ENCODE results near the gene SLC10A1. TPM values are rescaled to one million over a fixed set of nuclear protein-coding genes. Genes with fewer than 3 reads are reported as not detected.

SLC10A1 gene
- total RNA-seq, 4 donors from 2014 or later = not detected

DNA sequence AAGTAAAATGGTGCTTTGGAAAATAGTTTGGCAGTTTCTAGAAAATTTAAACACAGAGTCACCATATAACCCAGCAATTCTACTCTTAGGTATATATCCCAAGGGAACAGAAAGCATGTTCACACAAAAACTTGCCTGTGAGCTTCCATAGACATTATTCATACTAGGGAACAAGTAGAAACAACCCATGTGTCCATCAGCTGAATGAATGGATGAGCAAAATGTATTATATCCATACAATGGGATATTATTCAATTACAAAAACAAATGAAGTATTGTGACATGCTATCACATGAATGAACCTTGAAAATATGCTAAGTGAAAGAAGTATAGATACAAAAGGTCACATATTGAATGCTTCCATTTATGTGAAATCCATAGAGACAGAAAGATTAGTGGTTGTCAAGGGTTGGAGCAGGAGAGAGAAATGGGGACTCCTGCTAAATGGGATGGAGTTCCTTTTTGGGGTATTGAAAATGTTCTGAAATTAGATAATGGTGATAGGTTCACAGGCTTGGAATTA is 7.9 kb downstream of the SLC10A1 start:
- Histone ChIP-seq H3K4me3 (replicated peaks in 1 of 3) (no peak overlapping the region), H3K36me3 (no peaks in the 10 kb centered on the region), H3K4me1 (no peaks in the 10 kb centered on the region), H3K27me3 (no peaks in the 10 kb centered on the region), H3K27ac (no peak overlapping the region), H3K9me3 (no peaks in the 10 kb centered on the region)
- DNase-seq = no peak
- TF ChIP-seq, protein P1, sequence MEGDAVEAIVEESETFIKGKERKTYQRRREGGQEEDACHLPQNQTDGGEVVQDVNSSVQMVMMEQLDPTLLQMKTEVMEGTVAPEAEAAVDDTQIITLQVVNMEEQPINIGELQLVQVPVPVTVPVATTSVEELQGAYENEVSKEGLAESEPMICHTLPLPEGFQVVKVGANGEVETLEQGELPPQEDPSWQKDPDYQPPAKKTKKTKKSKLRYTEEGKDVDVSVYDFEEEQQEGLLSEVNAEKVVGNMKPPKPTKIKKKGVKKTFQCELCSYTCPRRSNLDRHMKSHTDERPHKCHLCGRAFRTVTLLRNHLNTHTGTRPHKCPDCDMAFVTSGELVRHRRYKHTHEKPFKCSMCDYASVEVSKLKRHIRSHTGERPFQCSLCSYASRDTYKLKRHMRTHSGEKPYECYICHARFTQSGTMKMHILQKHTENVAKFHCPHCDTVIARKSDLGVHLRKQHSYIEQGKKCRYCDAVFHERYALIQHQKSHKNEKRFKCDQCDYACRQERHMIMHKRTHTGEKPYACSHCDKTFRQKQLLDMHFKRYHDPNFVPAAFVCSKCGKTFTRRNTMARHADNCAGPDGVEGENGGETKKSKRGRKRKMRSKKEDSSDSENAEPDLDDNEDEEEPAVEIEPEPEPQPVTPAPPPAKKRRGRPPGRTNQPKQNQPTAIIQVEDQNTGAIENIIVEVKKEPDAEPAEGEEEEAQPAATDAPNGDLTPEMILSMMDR (IDR thresholded peaks at IDR 0.05) = no peak
- no peak for TF ChIP-seq POLR2A (IDR thresholded peaks at IDR 0.05)
- intact Hi-C loops (cut with DNase I) = no loop called here

DNA sequence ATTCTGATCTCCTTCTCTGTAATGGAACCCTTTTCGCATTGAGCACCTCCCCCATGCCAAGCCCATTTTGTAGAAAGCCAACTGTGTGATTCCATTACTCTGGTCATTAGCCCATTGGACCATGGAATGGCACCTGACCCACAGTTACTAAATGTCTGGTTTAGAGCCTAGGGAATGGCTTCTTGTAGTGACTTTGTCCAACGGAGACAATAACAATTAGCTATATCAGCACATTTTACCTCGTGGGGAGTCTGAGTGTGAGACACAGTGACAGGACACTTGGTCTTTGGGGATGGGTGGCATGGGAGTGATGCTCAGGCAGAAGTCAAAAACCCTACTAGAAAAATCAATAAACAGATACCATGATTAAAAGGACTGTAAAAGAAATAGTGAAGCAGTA is 10.4 kb downstream of the SLC10A1 start:
- intact Hi-C loops (cut with DNase I) = no loop called here
- no peaks in the 10 kb centered on the region for H3K27me3 ChIP-seq
- H3K4me1 ChIP-seq = no peaks in the 10 kb centered on the region
- H3K4me3 ChIP-seq (replicated peaks in 1 of 3) = no peak overlapping the region
- no peak for TF ChIP-seq POLR2A (IDR thresholded peaks at IDR 0.05)
- TF ChIP-seq, protein P1 (IDR thresholded peaks at IDR 0.05) = no peak
- WGBS, 2 donors = 91 to 93% methylated on average over 3 of the region's 3 CpGs
- H3K27ac ChIP-seq = no peak overlapping the region
- H3K9me3 ChIP-seq = no peaks in the 10 kb centered on the region
- no peaks in the 10 kb centered on the region for H3K36me3 ChIP-seq
- no peak for DNase-seq

DNA sequence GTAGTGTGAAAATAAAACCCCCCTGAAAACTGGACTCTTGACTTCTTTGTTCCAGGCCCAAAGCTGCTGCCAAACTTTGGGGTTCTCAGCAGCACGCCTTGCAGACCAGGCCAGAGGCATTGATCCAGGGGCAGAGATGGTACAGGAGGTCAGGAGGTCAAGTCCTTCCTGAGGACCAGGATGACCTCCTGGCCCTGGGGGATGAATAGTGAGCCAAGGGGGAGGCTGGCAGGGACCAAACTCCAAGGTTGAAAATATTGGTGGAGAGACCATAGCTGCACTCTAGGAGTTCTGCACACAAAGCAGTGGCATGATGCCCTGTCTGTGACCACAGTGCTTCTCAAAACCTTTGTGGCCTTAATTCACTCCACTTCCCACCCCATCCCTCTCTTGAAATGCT is 12.1 kb downstream of the SLC10A1 start:
- intact Hi-C loops (cut with DNase I) = no loop called here
- TF ChIP-seq POLR2A (IDR thresholded peaks at IDR 0.05) = no peak
- TF ChIP-seq, protein P1 (IDR thresholded peaks at IDR 0.05) = no peak

DNA sequence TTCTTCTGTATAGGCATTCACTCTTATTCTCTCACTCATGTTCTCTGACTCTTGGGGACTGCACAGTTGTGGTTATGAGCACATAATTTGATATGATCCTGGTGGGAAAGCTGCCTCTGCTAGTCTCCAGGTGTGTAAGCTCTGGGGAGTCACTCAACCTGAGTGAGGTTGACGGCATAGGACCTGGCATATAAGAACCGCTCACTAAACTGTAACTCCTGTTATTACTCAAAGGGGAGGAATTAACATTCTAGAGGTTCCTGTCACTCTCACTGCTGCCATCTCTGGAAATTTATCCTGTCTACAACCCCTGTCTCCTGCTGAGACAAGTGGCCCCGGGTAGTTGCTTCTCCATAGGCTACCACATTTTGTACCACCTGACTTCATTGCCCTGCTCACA is 16.1 kb downstream of the SLC10A1 start:
- intact Hi-C loops (cut with DNase I) = no loop called here
- no peak for TF ChIP-seq POLR2A (IDR thresholded peaks at IDR 0.05)
- TF ChIP-seq, protein P1 (IDR thresholded peaks at IDR 0.05) = no peak
- H3K4me1 ChIP-seq = no peaks in the 10 kb centered on the region
- no peak overlapping the region for H3K27ac ChIP-seq
- peaks cover 19 to 22% of the 10 kb centered on the region in 2 donors for H3K36me3 ChIP-seq
- no peaks in the 10 kb centered on the region for H3K9me3 ChIP-seq
- no peak for DNase-seq
- H3K4me3 ChIP-seq (replicated peaks in 1 of 3) = no peak overlapping the region
- WGBS, 2 donors = 87 to 92% methylated on average over 3 of the region's 3 CpGs
- H3K27me3 ChIP-seq = no peaks in the 10 kb centered on the region

More for the DNA sequence above, 12.1 kb downstream of the SLC10A1 start:
- Histone ChIP-seq H3K4me1 (no peaks in the 10 kb centered on the region), H3K36me3 (peaks cover 0 to 2% of the 10 kb centered on the region in 2 donors), H3K27ac (no peak overlapping the region), H3K4me3 (replicated peaks in 1 of 3) (no peak overlapping the region), H3K27me3 (no peaks in the 10 kb centered on the region), H3K9me3 (no peaks in the 10 kb centered on the region)
- WGBS, 2 donors = 90 to 100% methylated on average over 1 of the region's 1 CpG
- DNase-seq = no peak

DNA sequence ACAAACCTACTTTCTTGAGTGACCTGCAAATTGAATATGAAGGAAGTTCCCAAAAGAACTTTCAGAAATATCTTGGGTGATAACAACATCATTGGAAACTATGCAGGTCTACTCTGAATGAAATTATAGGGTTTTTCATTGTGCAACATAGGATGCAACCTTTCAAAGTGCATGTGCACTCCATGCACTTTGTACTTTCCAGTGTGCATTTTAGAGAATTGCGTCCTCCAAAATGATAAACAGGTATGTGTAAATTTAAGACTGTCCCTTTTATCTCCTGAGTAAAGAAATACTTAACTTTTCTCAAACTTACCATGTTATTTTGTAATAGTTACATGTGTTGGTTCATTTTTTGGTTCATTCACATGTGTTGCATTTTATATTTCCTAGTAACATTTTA is 16.9 kb downstream of the SLC10A1 start:
- Histone ChIP-seq H3K4me3 (replicated peaks in 1 of 3) (no peak overlapping the region), H3K4me1 (no peaks in the 10 kb centered on the region), H3K36me3 (peaks cover 22% of the 10 kb centered on the region in 2 donors), H3K27ac (no peak overlapping the region), H3K9me3 (no peaks in the 10 kb centered on the region), H3K27me3 (no peaks in the 10 kb centered on the region)
- no peak for DNase-seq
- 96 to 97% methylated on average over 1 of the region's 1 CpG for WGBS, 2 donors
- intact Hi-C loops (cut with DNase I) = no loop called here
- TF ChIP-seq, protein P1 (IDR thresholded peaks at IDR 0.05) = no peak
- no peak for TF ChIP-seq POLR2A (IDR thresholded peaks at IDR 0.05)

Data from thyroid gland (tissue), 4 donors.